IMR-90 (cell line): ENCODE data around the gene COL6A3. TPM values are rescaled to one million over a fixed set of nuclear protein-coding genes. Genes with fewer than 3 reads are reported as not detected.

ENCODE experiments used
- ATAC-seq: fragments of 200-7000 bp; cut with Tn5 transposase; 2 replicates; pipeline ENCODE4 v1.9.1; 2020; ENCODE audit warnings: low read depth, mild to moderate bottlenecking, moderate library complexity
- BruUV-seq: library from RNA; stranded (reverse); fragments of 400-500 nt; replicated peaks from 2 replicates; lab custom pipeline; 2021; lab: Mats Ljungman, UMichigan
- CTCF ChIA-PET: fragments of 300-600 bp; formaldehyde crosslinking; extraction: SDS; loops from one replicate; lab custom pipeline; 2021; ENCODE audit warnings: antibody characterized with exemption; lab: Yijun Ruan, JAX
- POLR2A ChIA-PET: fragments of 300-600 bp; sonication (Branson Sonifier 250); formaldehyde crosslinking; loops from one replicate; lab custom pipeline; 2022; ENCODE audit warnings: antibody characterized with exemption; ENCODE audit not compliant: unreplicated experiment; lab: Charles Lee
- DNase-seq: peaks from one replicate; pipeline ENCODE4 v3.0.0; 2013
- H2AFZ ChIP-seq: replicated peaks from 2 replicates; pipeline ENCODE3; 2013; ENCODE audit warnings: low read length, mild to moderate bottlenecking; ENCODE audit not compliant: poor library complexity
- H2AK5ac ChIP-seq: 2 replicates; pipeline ENCODE4 v1.6.1; 2013; ENCODE audit warnings: low read depth, low read length, inconsistent platforms
- H2AK9ac ChIP-seq: replicated peaks from 2 replicates; pipeline ENCODE3; 2013; ENCODE audit warnings: mild to moderate bottlenecking, low read depth, low read length, moderate library complexity; ENCODE audit not compliant: poor library complexity
- H2BK120ac ChIP-seq: 2 replicates; pipeline ENCODE4 v1.6.1; 2013; ENCODE audit warnings: low read depth, low read length, inconsistent platforms
- H2BK15ac ChIP-seq: 3 replicates; pipeline ENCODE4 v1.6.1; 2013; ENCODE audit warnings: low read depth, low read length, inconsistent platforms
- H2BK20ac ChIP-seq: 2 replicates; pipeline ENCODE4 v1.6.1; 2013; ENCODE audit warnings: low read depth, mild to moderate bottlenecking, inconsistent platforms, low read length, moderate library complexity
- H2BK5ac ChIP-seq: 2 replicates; pipeline ENCODE4 v1.6.1; 2013; ENCODE audit warnings: mild to moderate bottlenecking, low read depth, low read length, inconsistent platforms; ENCODE audit not compliant: poor library complexity, severe bottlenecking
- H3K14ac ChIP-seq: replicated peaks from 2 replicates; pipeline ENCODE4 v1.6.1; 2013; ENCODE audit warnings: low read depth, low read length, inconsistent platforms
- H3K18ac ChIP-seq: 2 replicates; pipeline ENCODE4 v1.6.1; 2013; ENCODE audit warnings: low read depth, low read length, control low read depth
- H3K23ac ChIP-seq: 2 replicates; pipeline ENCODE4 v1.6.1; 2013; ENCODE audit warnings: low read depth, low read length, inconsistent platforms
- H3K27ac ChIP-seq: 2 replicates; pipeline ENCODE4 v1.5.1; 2013; ENCODE audit warnings: mild to moderate bottlenecking, control low read depth, low read length; ENCODE audit not compliant: insufficient read depth
- H3K27me3 ChIP-seq: 2 replicates; pipeline ENCODE4 v1.6.1; 2013; ENCODE audit warnings: low read length; ENCODE audit not compliant: control insufficient read depth, insufficient read depth
- H3K36me3 ChIP-seq: 2 replicates; pipeline ENCODE4 v1.6.1; 2013; ENCODE audit warnings: low read length, mixed read lengths; ENCODE audit not compliant: control insufficient read depth, insufficient read depth
- H3K4ac ChIP-seq: 2 replicates; pipeline ENCODE4 v1.6.1; 2013; ENCODE audit warnings: low read depth, low read length, inconsistent platforms
- H3K4me1 ChIP-seq: 2 replicates; pipeline ENCODE4 v1.6.1; 2013; ENCODE audit warnings: low read length, mixed read lengths; ENCODE audit not compliant: control insufficient read depth, insufficient read depth
- H3K4me2 ChIP-seq: 2 replicates; pipeline ENCODE4 v1.6.1; 2013; ENCODE audit warnings: low read depth, mild to moderate bottlenecking, control low read depth, low read length, moderate library complexity
- H3K4me3 ChIP-seq: 2 replicates; pipeline ENCODE4 v1.5.1; 2013; ENCODE audit warnings: low read depth, mild to moderate bottlenecking, control low read depth, low read length, moderate library complexity; ENCODE audit not compliant: insufficient read depth
- H3K56ac ChIP-seq: 2 replicates; pipeline ENCODE4 v1.6.1; 2013; ENCODE audit warnings: low read length, inconsistent platforms; ENCODE audit not compliant: insufficient read depth; ENCODE audit errors: extremely low read depth
- H3K79me1 ChIP-seq, 2 experiments: 2 replicates each; pipeline ENCODE4 v1.6.1; 2013; ENCODE audit warnings: low read length in 2 of 2, inconsistent platforms in 1 of 2, low read depth in 1 of 2
- H3K9ac ChIP-seq: 2 replicates; pipeline ENCODE4 v1.6.1; 2013; ENCODE audit warnings: low read depth, low read length, control low read depth
- H3K9me1 ChIP-seq: 2 replicates; pipeline ENCODE4 v1.6.1; 2013; ENCODE audit warnings: low read length, inconsistent platforms; ENCODE audit not compliant: insufficient read depth
- H3K9me3 ChIP-seq: 2 replicates; pipeline ENCODE4 v1.6.1; 2013; ENCODE audit warnings: low read length; ENCODE audit not compliant: control insufficient read depth, insufficient read depth
- H4K20me1 ChIP-seq: 2 replicates; pipeline ENCODE4 v1.6.1; 2013; ENCODE audit warnings: low read length, inconsistent platforms; ENCODE audit not compliant: insufficient read depth
- H4K5ac ChIP-seq: 2 replicates; pipeline ENCODE4 v1.6.1; 2013; ENCODE audit warnings: mild to moderate bottlenecking, low read depth, low read length, control low read depth
- H4K8ac ChIP-seq, 2 experiments: 2 replicates each; pipeline ENCODE4 v1.6.1; 2013; ENCODE audit warnings: low read depth in 2 of 2, low read length in 2 of 2, control low read depth in 1 of 2, inconsistent platforms in 1 of 2
- H4K91ac ChIP-seq: 2 replicates; pipeline ENCODE4 v1.6.1; 2013; ENCODE audit warnings: low read depth, low read length, inconsistent platforms; ENCODE audit not compliant: insufficient read depth
- BHLHE40 ChIP-seq: fragments of 150-350 bp; IDR thresholded peaks from 2 replicates; pipeline ENCODE4 v1.6.1; 2016; ENCODE audit warnings: mild to moderate bottlenecking, low read depth, low read length
- CEBPB ChIP-seq: IDR thresholded peaks from 2 replicates; pipeline ENCODE4 v1.6.1; 2012; ENCODE audit warnings: low read depth, low read length, improper control_type of control experiment
- CHD1 ChIP-seq: IDR thresholded peaks from 2 replicates; pipeline ENCODE4 v1.6.1; 2012; ENCODE audit warnings: low read depth, low read length, improper control_type of control experiment
- MAFK ChIP-seq: IDR thresholded peaks from 2 replicates; pipeline ENCODE4 v1.6.1; 2012; ENCODE audit warnings: low read depth, low read length, improper control_type of control experiment
- MAZ ChIP-seq: IDR thresholded peaks from 2 replicates; pipeline ENCODE4 v1.6.1; 2012; ENCODE audit warnings: low read depth, mild to moderate bottlenecking, low read length, improper control_type of control experiment, moderate library complexity, borderline replicate concordance
- MXI1 ChIP-seq: IDR thresholded peaks from 2 replicates; pipeline ENCODE4 v1.6.1; 2012; ENCODE audit warnings: low read depth, mild to moderate bottlenecking, low read length, moderate library complexity, borderline replicate concordance
- NFE2L2 ChIP-seq: fragments of 150-350 bp; IDR thresholded peaks from 2 replicates; pipeline ENCODE4 v1.6.1; 2016; ENCODE audit warnings: low read depth, mild to moderate bottlenecking, low read length
- POLR2A ChIP-seq: IDR thresholded peaks from 2 replicates; pipeline ENCODE4 v1.6.1; 2012; ENCODE audit warnings: mild to moderate bottlenecking, low read depth, low read length
- RCOR1 ChIP-seq: IDR thresholded peaks from 2 replicates; pipeline ENCODE4 v1.6.1; 2012; ENCODE audit warnings: mild to moderate bottlenecking, low read length, improper control_type of control experiment; ENCODE audit not compliant: insufficient replicate concordance
- SMC3 ChIP-seq: fragments of 150-350 bp; IDR thresholded peaks from 2 replicates; pipeline ENCODE4 v1.6.1; 2016; ENCODE audit warnings: low read depth, mild to moderate bottlenecking, antibody characterized with exemption, low read length, moderate library complexity
- WGBS, 2 experiments: methylation state at CpG; one replicate each; pipeline versions ENCODE4 v1.1.5 to v1.1.7; 2013; ENCODE audit warnings: missing lambda C conversion rate in 2 of 2; ENCODE audit not compliant: insufficient read length in 1 of 2; ENCODE audit errors: extremely low coverage in 2 of 2; 5-methylcytosine and 5-hydroxymethylcytosine counted together
- dilution Hi-C: fragments of 300-500 bp; cut with HindIII; formaldehyde crosslinking; loops from one replicate; pipeline ENCODE4 v1.14.3; 2018; ENCODE audit warnings: low sequenced_read_pairs; ENCODE audit not compliant: unreplicated experiment
- in situ Hi-C: fragments of 300-500 bp; cut with MboI; formaldehyde crosslinking; loops from 3 replicates; pipeline ENCODE4 v1.14.3; 2019; ENCODE audit warnings: low sequenced_read_pairs, inconsistent platforms, mixed read lengths
- intact Hi-C: fragments of 100-400 bp; cut with micrococcal nuclease; formaldehyde crosslinking; loops from 2 replicates; pipeline ENCODE4 v1.10.0; 2022
- polyA plus RNA-seq, 3 experiments: library from polyadenylated mRNA; depleted of rRNA; stranded (reverse); fragments of >200 nt; gene quantifications; 2 replicates each; pipeline ENCODE4 v1.2.3, GENCODE V29; 2012; ENCODE audit warnings: low replicate concordance in 1 of 3
- total RNA-seq: library from RNA; depleted of rRNA; stranded (reverse); fragments of >200 nt; gene quantifications from 2 replicates; pipeline ENCODE4 v1.2.3, GENCODE V29; 2012
- TF ChIP-seq, protein P1 (sequence below): fragments of 150-350 bp; IDR thresholded peaks from 2 replicates; pipeline ENCODE4 v1.6.1; 2017; ENCODE audit warnings: mild to moderate bottlenecking, antibody characterized with exemption, low read length, low read depth
- TF ChIP-seq, protein P2 (sequence below): fragments of 150-350 bp; IDR thresholded peaks from 2 replicates; pipeline ENCODE4 v1.6.1; 2016; ENCODE audit warnings: low read depth, mild to moderate bottlenecking, low read length, moderate library complexity, borderline replicate concordance

Gene COL6A3
- total and polyA plus RNA-seq, 2 of the 4 experiments (the other 2 are of a cell fraction): 964 to 1,855 TPM

DNA sequence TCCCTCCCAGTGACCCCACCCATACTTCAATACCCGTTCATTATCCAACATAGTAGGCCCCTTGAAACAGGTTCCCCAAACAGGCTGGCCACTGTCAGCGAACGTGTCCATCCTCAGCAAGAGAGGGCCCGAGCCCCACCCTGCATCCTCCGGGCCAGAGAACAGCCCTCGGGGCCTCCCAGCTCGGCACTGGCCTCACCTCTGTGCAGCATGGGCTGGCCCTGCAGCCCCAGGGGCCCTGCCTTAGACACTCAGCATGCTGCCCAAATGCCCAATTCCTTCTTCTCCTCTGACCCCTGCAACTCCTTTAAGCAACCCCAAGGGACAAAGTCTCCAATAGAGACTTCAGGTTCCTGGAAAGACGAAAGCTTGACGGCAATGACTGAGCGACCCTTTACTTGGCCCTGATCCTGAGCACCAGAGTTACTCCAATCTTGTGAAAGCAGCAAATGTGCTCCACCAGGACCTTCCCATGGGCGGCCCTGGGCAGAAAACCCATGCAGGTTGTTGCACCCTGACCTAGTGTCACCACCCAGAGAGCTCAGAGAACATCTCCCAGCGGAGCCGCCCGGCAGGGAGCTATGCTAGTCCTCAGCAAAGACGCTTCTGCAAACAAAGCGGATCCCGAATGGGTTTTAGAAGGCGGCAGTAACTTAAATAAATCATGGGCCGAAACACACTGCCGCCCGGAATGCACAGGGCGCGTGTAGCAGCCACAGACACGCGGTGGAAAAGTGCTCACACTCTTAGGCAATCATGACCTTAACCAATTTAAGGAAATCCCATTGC is 782 bp downstream of the COL6A3 start:
- Histone ChIP-seq H3K14ac (peak overlapping the region; percentile 91), H3K9me1 (no peaks in the 10 kb centered on the region), H2AK5ac (peak overlapping the region; percentile 91), H3K27me3 (no peaks in the 10 kb centered on the region), H3K36me3 (peaks cover 22% of the 10 kb centered on the region), H3K23ac (peak overlapping the region; percentile 99), H3K4me1 (peaks cover 2% of the 10 kb centered on the region; the same call in 1 of the 2 replicates), H3K9ac (peak overlapping the region; percentile 99), H3K27ac (peak overlapping the region; percentile 89), H3K18ac (peak overlapping the region; percentile 41), H2AK9ac (peak overlapping the region; percentile 68), H2BK15ac (0 out of 3 replicates have a peak overlapping the region, but pooled peaks have one; percentile 35), H4K8ac (peak overlapping the region; percentile 72 to 73), H3K9me3 (no peaks in the 10 kb centered on the region), H4K5ac (peak overlapping the region; percentile 65), H2BK20ac (peak overlapping the region; percentile 16; the same call in 1 of the 2 replicates), H3K4me2 (peak overlapping the region; percentile 85), H3K4me3 (peak overlapping the region; percentile 96), H3K56ac (peak overlapping the region; percentile 97), H4K91ac (peak overlapping the region; percentile 88), H3K4ac (peak overlapping the region; percentile 95), H2BK5ac (peak overlapping the region; percentile 91), H4K20me1 (peaks cover 57% of the 10 kb centered on the region), H2BK120ac (peak overlapping the region; percentile 80), H3K79me1 (no peaks in the 10 kb centered on the region), H2AFZ (peak overlapping the region; percentile 45)
- dilution Hi-C loops (no loop called here), intact Hi-C loops (loop anchor here (5.0 kb wide), 2 partner anchors 156 to 241 kb away; no protein-coding TSS in a partner anchor), in situ Hi-C loops (loop anchor here (10.0 kb wide), 1 partner anchor 162 kb away; no protein-coding TSS in a partner anchor)
- 1% methylated on average over 17 of the region's 25 CpGs; no CpG with 5 or more reads in 1 of the 2 experiments for WGBS, 2 experiments
- ATAC-seq (peak; percentile 11), DNase-seq (no peak)
- POLR2A ChIA-PET: interaction anchor here (0.6 to 1.6 kb wide), 8 partner anchors 8 to 235 kb away, joined by 3 to 12 read pairs (median 4); no protein-coding TSS in a partner anchor
- CTCF ChIA-PET: interaction anchor here (0.8 to 1.6 kb wide), 4 partner anchors 8 to 158 kb away, joined by 4 to 6 read pairs (median 4); no protein-coding TSS in a partner anchor
- BruUV-seq: no TSS peak
- TF ChIP-seq SMC3: no peak
- TF ChIP-seq, protein P1, sequence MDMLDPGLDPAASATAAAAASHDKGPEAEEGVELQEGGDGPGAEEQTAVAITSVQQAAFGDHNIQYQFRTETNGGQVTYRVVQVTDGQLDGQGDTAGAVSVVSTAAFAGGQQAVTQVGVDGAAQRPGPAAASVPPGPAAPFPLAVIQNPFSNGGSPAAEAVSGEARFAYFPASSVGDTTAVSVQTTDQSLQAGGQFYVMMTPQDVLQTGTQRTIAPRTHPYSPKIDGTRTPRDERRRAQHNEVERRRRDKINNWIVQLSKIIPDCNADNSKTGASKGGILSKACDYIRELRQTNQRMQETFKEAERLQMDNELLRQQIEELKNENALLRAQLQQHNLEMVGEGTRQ: no peak
- TF ChIP-seq POLR2A: no peak
- TF ChIP-seq NFE2L2: no peak
- peak; percentile 94 for TF ChIP-seq MXI1
- TF ChIP-seq, protein P2, sequence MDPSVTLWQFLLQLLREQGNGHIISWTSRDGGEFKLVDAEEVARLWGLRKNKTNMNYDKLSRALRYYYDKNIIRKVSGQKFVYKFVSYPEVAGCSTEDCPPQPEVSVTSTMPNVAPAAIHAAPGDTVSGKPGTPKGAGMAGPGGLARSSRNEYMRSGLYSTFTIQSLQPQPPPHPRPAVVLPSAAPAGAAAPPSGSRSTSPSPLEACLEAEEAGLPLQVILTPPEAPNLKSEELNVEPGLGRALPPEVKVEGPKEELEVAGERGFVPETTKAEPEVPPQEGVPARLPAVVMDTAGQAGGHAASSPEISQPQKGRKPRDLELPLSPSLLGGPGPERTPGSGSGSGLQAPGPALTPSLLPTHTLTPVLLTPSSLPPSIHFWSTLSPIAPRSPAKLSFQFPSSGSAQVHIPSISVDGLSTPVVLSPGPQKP: no peak
- 0 out of 2 replicates have a peak, but pooled peaks have one; percentile 10 for TF ChIP-seq BHLHE40
- peak; percentile 98; the same call in 1 of the 2 replicates for TF ChIP-seq CHD1
- no peak for TF ChIP-seq MAZ
- peak; percentile 62 for TF ChIP-seq CEBPB
- no peak for TF ChIP-seq RCOR1
- no peak for TF ChIP-seq MAFK
